Stimulated activated naive CD8-positive, alpha-beta T cell treated with anti-CD3 and anti-CD28 coated beads, Interleukin-15, Interleukin-2, amounts not matched to agents 100 U/mL and 50 U/mL, for 24 hours (primary cell): Measurements from ENCODE around the gene CHERP.
A peak's percentile ranks its signal among the peaks of the same experiment; 100 is the strongest.

Experiments used
- ATAC-seq: fragments of 150-1000 bp; cut with Tn5 transposase; one replicate; pipeline ENCODE4 v1.10.0; 2021
- DNase-seq: peaks from one replicate; pipeline ENCODE4 v3.0.0; 2021

CHERP gene

GRCh38 chr19:16542045-16542909 lies at the start of gene CHERP:
Gene CHERP, minus strand, starts transcription at chr19:16542437. Its CDS starts 59 bp downstream, at chr19:16542378.
- DNase-seq = peak; percentile 96
- ATAC-seq = peak; percentile 87

GRCh38 chr19:16590876-16591802 lies 48.9 kb upstream of the CHERP start:
- ATAC-seq (no peak), DNase-seq (no peak)

DNA sequence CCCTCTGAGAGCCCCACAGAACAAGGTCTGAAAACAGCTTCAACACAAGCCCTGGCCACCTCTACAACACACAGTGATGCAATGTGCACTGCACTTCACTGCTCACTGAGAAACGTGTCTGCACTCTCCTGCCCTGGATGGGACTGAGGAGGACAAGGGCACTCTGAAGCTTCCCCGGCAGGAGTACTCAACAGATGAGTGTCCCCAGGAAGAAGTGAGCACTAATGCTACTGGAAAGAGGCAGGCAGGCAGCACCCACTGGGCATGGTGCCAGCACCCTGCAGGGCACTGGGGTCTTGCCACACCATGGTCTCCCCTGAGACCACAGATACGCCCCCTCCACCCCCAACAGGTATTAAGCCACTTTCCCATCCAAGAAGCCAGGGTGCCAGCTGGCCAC lies 47.7 kb upstream of the CHERP start:
- no peak for ATAC-seq
- DNase-seq = no peak

- ATAC-seq (no peak), DNase-seq (no peak)
These were observed 46.8 kb upstream of the CHERP start for GRCh38 chr19:16588824-16589577.

DNA sequence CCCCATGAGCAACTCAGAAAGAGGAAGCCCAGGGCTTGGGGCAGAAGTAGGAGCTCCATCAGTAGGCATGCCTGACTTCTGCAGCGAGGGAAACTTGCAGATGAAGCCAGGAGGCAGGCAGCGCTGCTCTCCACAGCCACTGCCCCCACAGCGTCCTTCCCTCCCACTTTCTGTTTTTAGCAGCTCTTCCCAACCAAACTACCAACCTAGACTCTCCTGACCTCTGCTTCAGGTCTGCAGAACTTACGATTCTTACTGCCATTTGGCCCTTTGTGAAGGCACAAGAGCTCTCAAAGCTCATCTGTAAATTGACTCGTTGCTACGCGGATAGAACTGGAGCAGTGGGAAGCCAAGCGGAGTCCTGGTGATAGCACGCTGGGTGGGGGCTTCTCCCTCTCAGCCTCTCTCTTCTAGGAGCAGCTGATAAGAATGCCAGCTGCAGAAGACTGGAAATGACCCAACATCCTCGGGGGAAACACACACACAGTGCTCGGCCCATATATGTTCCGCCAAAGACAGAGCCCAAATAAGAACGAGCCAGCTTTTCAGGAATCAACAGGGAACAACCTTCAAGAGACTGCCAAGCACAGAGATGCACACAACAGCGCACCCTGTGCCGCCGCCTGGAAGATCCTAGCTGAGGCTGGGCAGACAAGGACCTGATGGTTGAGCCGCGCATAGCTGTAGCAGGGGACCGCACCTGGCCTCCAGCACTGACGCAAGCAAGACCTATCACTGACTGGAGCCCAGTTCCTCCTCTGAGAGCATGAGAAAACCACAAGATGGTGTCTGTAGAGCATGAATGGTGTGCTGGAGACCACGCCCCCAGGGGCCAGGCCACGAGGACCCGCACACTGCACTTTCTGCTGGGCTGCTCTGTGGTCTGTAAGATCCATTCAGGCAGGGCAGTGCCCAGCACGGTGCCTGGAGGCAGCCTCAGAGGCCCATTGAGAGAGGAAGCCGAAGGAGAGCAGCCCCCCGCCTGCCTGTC lies 45.9 kb upstream of the CHERP start:
- DNase-seq = peak; percentile 77
- ATAC-seq = peak; percentile 70

- peak; percentile 65 for DNase-seq
These were observed 45.0 kb upstream of the CHERP start for GRCh38 chr19:16586991-16587832.

GRCh38 chr19:16586477-16586871 lies 44.2 kb upstream of the CHERP start:
- no peak for ATAC-seq
- DNase-seq = no peak

More at GRCh38 chr19:16586991-16587832, 45.0 kb upstream of the CHERP start:
- peak; percentile 8 for ATAC-seq

DNA sequence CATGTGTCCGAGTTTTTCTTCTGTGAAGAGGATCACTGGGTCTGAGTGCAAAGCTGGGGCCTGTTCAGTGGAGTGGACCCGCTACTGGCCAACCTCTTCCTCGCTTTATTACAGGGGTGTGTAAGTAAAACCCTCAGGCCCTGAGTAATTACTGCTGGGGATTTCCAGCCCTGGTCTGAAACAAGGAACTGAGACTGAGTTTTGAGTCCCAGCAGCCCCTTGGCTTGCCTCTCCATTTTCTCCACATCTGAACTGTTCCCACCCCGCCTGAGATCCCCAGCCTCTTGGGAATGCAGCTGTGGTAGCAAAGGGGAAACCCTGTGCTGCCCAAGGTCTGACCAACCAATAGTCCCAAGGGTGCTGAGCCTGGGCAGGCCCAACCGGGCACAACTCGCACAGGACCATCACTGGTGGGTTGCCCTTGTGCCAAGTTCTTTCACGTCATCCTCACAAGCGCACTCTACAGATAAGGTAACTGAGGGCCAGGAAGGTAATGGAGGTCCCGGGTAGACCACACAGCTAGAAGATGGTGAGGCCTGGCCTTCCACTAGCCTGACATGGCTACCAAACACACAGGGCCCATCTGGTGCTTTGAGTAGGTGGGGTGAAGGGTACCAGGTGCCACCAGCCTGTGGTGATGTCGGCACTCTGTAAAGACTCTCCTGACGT lies 43.7 kb upstream of the CHERP start:
- DNase-seq = peak; percentile 60

DNA sequence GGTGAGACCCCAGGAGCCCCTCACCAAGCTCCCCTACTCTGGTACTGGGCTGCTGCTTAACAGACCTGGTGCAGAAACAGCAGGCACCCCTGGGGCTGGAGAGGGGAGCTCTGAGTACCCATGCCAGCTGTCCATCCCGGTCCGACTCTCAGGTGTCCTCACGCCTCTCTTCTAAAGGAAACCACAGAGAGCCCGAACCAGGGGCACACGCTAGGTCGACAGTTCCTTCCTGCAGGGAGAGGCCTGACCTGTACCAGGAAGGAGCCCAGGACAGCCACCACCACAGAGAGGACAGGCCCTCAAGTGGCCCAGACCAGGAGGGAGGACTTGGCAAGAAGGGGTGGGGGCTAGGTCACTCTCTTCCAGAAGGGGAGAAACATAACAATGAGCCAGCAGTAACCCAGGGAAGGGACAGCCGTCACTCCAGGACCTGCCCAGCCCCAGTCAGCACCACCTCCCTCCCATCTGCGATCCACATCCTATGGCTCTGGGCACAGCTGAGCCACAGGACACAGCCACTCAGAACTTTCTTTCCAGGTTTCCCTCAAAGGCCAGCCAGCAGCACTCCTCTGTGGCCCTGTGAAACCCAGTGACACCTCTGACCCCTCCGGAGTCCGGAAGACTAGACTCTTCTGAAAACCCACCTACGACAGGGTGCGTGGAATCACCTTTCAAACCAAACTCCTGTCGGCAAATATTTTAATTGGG lies 43.0 kb upstream of the CHERP start:
- DNase-seq = no peak
- ATAC-seq = no peak

More for the DNA sequence above, 43.7 kb upstream of the CHERP start:
- ATAC-seq = peak; percentile 5

GRCh38 chr19:16584248-16585093 lies 42.2 kb upstream of the CHERP start:
- peak; percentile 81 for ATAC-seq
- DNase-seq = peak; percentile 90

DNA sequence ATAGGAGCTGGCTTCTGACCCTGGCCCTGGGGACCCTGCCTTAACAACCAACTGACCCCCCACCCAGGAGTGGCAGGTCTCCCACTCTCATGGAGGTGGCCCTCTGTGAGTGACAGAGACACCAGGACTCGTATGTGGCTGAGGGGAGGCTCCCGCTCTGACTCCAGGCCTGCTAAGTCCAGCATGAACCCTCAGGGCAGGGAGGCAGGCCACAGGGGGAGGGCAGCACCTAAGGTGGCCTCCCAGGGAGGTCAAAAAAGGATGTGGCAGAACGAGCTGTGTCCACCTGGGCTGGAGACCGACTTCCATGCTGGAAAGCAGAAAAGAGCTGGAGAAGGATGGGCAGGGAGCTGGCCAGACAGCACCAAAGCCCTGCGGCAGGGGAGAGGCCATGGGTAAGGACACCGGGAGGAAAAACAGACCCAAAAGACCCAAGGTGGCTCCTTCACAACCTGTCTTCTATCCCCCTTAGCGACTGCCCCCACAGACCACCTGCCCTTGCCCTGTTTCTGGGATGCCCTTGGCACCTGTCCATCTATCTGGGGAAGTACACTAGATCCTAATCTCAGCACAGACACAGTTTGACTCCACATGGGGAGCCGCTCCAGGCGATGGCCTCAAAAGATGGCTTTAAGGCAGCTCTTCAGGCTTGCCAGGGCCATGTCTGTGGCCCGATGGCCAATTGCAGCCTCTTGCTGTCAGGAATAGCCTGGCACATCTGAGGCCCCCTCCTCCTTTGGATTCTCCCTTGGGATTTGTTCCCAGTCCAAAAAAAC lies 40.4 kb upstream of the CHERP start:
- ATAC-seq (no peak), DNase-seq (no peak)

DNA sequence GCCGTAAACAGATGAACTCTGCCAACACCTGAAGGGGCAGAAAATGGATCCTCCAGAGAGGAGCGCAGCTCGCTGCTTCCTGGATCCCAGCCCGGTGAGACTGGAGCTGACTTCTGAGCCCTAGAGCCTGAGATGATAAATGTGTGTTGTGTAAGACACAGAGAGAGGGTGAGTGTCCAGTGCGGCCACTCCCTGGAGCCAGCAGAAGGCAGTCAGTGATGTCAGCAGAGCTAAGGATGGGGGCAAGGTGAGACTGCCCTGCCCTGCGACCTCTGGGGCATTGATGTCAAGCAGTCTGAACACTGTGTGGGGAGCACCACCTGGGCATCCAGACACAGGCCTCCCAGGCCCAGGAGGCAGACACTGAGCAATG lies 39.7 kb upstream of the CHERP start:
- ATAC-seq (no peak), DNase-seq (no peak)

DNA sequence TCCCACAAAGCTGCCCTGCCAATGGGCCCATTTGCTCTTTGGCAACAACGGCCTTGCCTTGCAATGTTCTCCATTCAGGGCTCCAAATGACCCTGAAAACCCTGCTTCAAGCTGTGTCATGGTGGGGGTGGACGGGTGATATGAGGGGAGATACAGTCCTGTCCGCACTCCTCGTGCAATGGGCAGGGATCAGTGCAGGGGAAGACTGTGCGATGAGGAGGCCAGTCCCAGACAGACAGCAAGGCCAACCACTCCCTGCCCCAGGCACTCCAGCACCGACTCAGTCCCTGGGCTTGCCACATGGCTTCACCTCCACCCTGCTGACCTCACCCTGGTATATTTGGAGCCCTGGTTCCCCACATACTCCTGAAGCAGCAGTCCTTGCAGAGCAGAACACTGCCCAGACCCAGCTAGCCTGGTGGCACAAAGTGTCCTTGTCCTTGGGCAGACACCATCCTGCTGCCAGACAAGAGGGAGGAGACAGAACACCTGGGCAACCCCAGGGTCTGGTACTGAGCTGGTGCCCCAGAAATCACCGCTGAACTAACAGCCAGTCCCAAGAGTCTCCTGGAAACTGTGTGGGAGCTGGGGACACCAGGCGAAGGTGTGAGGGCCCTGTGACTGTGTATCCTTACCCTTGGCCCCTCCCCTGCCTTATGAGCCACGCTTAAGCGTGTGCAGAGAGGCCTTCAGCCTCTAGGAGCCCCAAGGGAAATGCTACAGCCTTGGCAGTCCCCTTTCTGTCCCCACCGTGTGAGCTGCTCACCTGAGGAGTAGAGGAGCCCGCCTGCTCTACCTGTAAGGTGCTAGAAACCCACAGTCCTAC lies 39.1 kb upstream of the CHERP start:
- DNase-seq = no peak
- ATAC-seq = no peak

DNA sequence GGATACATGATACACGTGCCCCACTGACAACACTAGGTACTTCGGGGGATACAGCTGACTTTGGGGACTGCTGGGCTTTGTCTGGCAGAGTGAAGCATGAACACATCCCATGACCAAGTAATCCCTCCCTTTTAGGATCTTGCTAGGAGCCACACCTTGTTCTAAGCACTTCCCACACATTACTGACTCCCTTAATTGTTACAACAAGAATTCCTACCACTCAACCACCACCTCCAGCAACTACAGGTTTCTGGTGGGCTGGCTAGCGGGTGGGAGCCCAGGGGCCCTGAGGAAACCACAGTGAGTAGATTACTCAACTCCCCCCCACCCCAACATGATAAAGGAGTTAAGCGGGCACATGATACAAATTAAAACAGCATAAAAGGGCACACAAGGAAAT lies 37.1 kb upstream of the CHERP start:
- no peak for ATAC-seq
- no peak for DNase-seq

GRCh38 chr19:16577531-16577985 lies 35.3 kb upstream of the CHERP start:
- DNase-seq (no peak), ATAC-seq (no peak)
